Measurements from ENCODE around the gene DNAJB8.

Gene DNAJB8

GRCh38 chr3:128443771-128444170, 22.9 kb downstream of the DNAJB8 start:
- DNase-seq (ENCODE audit: low read depth): no peak

GRCh38 chr3:128442949-128443348, 23.7 kb downstream of the DNAJB8 start:
- no peak for DNase-seq (ENCODE audit: low read depth)

GRCh38 chr3:128442070-128442469, 24.6 kb downstream of the DNAJB8 start:
- DNase-seq (ENCODE audit: low read depth): no peak

GRCh38 chr3:128439226-128439625, 27.5 kb downstream of the DNAJB8 start:
- no peak for DNase-seq (ENCODE audit: low read depth)

- no peak for DNase-seq (ENCODE audit: low read depth)
Observed at GRCh38 chr3:128438488-128439072, 28.1 kb downstream of the DNAJB8 start.

GRCh38 chr3:128436214-128436613, 30.5 kb downstream of the DNAJB8 start:
- DNase-seq (ENCODE audit: low read depth): no peak

GRCh38 chr3:128435561-128435960, 31.1 kb downstream of the DNAJB8 start:
- DNase-seq (ENCODE audit: low read depth): no peak

GRCh38 chr3:128435058-128435457, 31.6 kb downstream of the DNAJB8 start:
- no peak for DNase-seq (ENCODE audit: low read depth)

GRCh38 chr3:128434524-128434923, 32.2 kb downstream of the DNAJB8 start:
- no peak for DNase-seq (ENCODE audit: low read depth)

- DNase-seq (ENCODE audit: low read depth): no peak
Observed at GRCh38 chr3:128433837-128434165, 32.9 kb downstream of the DNAJB8 start.

- DNase-seq (ENCODE audit: low read depth): no peak
Observed at GRCh38 chr3:128432971-128433836, 33.5 kb downstream of the DNAJB8 start.

- DNase-seq (ENCODE audit: low read depth): no peak
Observed at GRCh38 chr3:128432301-128432970, 34.3 kb downstream of the DNAJB8 start.

GRCh38 chr3:128431803-128432300, 34.8 kb downstream of the DNAJB8 start:
- no peak for DNase-seq (ENCODE audit: low read depth)

GRCh38 chr3:128430731-128431130, 36.0 kb downstream of the DNAJB8 start:
- no peak for DNase-seq (ENCODE audit: low read depth)

GRCh38 chr3:128430301-128430700, 36.4 kb downstream of the DNAJB8 start:
- no peak for DNase-seq (ENCODE audit: low read depth)

GRCh38 chr3:128429751-128430150, 36.9 kb downstream of the DNAJB8 start:
- DNase-seq (ENCODE audit: low read depth): no peak

- no peak for DNase-seq (ENCODE audit: low read depth)
Observed at GRCh38 chr3:128429275-128429674, 37.4 kb downstream of the DNAJB8 start.

- DNase-seq (ENCODE audit: low read depth): no peak
Observed at GRCh38 chr3:128427872-128428822, 38.5 kb downstream of the DNAJB8 start.

GRCh38 chr3:128427175-128427857, 39.4 kb downstream of the DNAJB8 start:
- no peak for DNase-seq (ENCODE audit: low read depth)

GRCh38 chr3:128426128-128426921, 40.4 kb downstream of the DNAJB8 start:
- DNase-seq (ENCODE audit: low read depth): peak; percentile 18

- DNase-seq (ENCODE audit: low read depth): no peak
Observed at GRCh38 chr3:128425846-128426127, 40.9 kb downstream of the DNAJB8 start.
